Measurements from ENCODE around the gene ERO1A. TPM values are rescaled to one million over a fixed set of nuclear protein-coding genes. Genes with fewer than 3 reads are reported as not detected.

ERO1A gene
- total RNA-seq, 1 donor: 75.3 TPM

- TF ChIP-seq CTCF (IDR thresholded peaks at IDR 0.05; ENCODE audit: insufficient read depth, low read length): no peak
- no peak overlapping the region for H3K4me3 ChIP-seq (ENCODE audit: low read depth, low read length)
- DNase-seq (ENCODE audit: low read depth): no peak
Measured at GRCh38 chr14:52598568-52598967, 96.8 kb downstream of the ERO1A start.

- no peak for TF ChIP-seq CTCF (IDR thresholded peaks at IDR 0.05; ENCODE audit: insufficient read depth, low read length)
- no peak overlapping the region for H3K4me3 ChIP-seq (ENCODE audit: low read depth, low read length)
- no peak for DNase-seq (ENCODE audit: low read depth)
Measured at GRCh38 chr14:52596861-52597260, 98.5 kb downstream of the ERO1A start.

- no peak for TF ChIP-seq CTCF (IDR thresholded peaks at IDR 0.05; ENCODE audit: insufficient read depth, low read length)
- DNase-seq (ENCODE audit: low read depth): no peak
- H3K4me3 ChIP-seq (ENCODE audit: low read depth, low read length): no peak overlapping the region
Measured at GRCh38 chr14:52596320-52596719, 99.0 kb downstream of the ERO1A start.

- DNase-seq (ENCODE audit: low read depth): no peak
- H3K4me3 ChIP-seq (ENCODE audit: low read depth, low read length): no peak overlapping the region
- TF ChIP-seq CTCF (IDR thresholded peaks at IDR 0.05; ENCODE audit: insufficient read depth, low read length): no peak
Measured at GRCh38 chr14:52590318-52590717, 105.0 kb downstream of the ERO1A start.

Other genes with a start within 250 kb of the ERO1A start
- gene TXNDC16, start 143.1 kb downstream of the ERO1A start, total RNA-seq (ENCODE audit: low replicate concordance): 6.9 and 9.4 TPM in 2 replicates
- gene GPR137C, start 142.7 kb downstream of the ERO1A start, total RNA-seq (ENCODE audit: low replicate concordance): 0.49 and 1.7 TPM in 2 replicates
- gene PSMC6, start 11.6 kb upstream of the ERO1A start, total RNA-seq (ENCODE audit: low replicate concordance): 81.2 and 111 TPM in 2 replicates
- 9.3 and 50.7 TPM in 2 replicates for gene STYX, start 34.6 kb upstream of the ERO1A start, total RNA-seq (ENCODE audit: low replicate concordance)
- 26.6 and 59.9 TPM in 2 replicates for gene GNPNAT1, start 96.0 kb upstream of the ERO1A start, total RNA-seq (ENCODE audit: low replicate concordance)